Thoracic aorta (tissue), 2 donors: ENCODE results near the gene ZNF74. TPM values are rescaled to one million over a fixed set of nuclear protein-coding genes. Genes with fewer than 3 reads are reported as not detected.

Experiments used
- ATAC-seq: fragments of 150-250 bp; one replicate; pipeline ENCODE4 v1.8.0; 2017; ENCODE audit warnings: low read depth; ENCODE audit not compliant: insufficient number of reproducible peaks, low FRiP score
- DNase-seq: peaks from one replicate; pipeline ENCODE4 v3.0.0-alpha.2; 2020; ENCODE audit warnings: low spot score
- H3K27ac ChIP-seq, 2 donors: fragments of 200-600 bp; sonication (generic); 1 replicate in 1 of 2; 2 replicates in 1 of 2; pipeline ENCODE4 v1.5.1; 2016; ENCODE audit warnings: mild to moderate bottlenecking in 2 of 2, moderate library complexity in 2 of 2
- H3K27me3 ChIP-seq: fragments of 200-600 bp; sonication (generic); replicated peaks from 2 replicates; pipeline ENCODE4 v1.6.0; 2016; ENCODE audit warnings: mild to moderate bottlenecking; ENCODE audit not compliant: insufficient read depth
- H3K36me3 ChIP-seq: fragments of 200-600 bp; sonication (generic); one replicate; pipeline ENCODE4 v1.5.1; 2016
- H3K4me1 ChIP-seq, 2 donors: fragments of 200-600 bp; sonication (generic); 1 replicate in 1 of 2; 2 replicates in 1 of 2; pipeline versions ENCODE4 v1.5.1 to v1.6.0; 2016; ENCODE audit warnings: low read depth in 2 of 2, mild to moderate bottlenecking in 1 of 2; ENCODE audit not compliant: control insufficient read depth in 1 of 2
- H3K4me3 ChIP-seq: fragments of 200-600 bp; sonication (generic); 2 replicates; pipeline ENCODE4 v1.5.1; 2016; ENCODE audit warnings: mild to moderate bottlenecking
- H3K9me3 ChIP-seq: fragments of 200-600 bp; sonication (generic); 2 replicates; pipeline ENCODE4 v1.5.1; 2016
- CTCF ChIP-seq: fragments of 200-600 bp; sonication (generic); IDR thresholded peaks from one replicate; pipeline ENCODE4 v1.5.1; 2019; ENCODE audit warnings: antibody characterized with exemption
- total RNA-seq, 2 donors: library from RNA; depleted of rRNA; stranded (reverse); fragments of >200 nt; gene quantifications; one replicate each; pipeline versions ENCODE4 v1.1.0 to v1.2.3, GENCODE V29; 2016

ZNF74 gene
- total RNA-seq, 2 donors from 2014 or later = 8.5 to 13.8 TPM

DNA sequence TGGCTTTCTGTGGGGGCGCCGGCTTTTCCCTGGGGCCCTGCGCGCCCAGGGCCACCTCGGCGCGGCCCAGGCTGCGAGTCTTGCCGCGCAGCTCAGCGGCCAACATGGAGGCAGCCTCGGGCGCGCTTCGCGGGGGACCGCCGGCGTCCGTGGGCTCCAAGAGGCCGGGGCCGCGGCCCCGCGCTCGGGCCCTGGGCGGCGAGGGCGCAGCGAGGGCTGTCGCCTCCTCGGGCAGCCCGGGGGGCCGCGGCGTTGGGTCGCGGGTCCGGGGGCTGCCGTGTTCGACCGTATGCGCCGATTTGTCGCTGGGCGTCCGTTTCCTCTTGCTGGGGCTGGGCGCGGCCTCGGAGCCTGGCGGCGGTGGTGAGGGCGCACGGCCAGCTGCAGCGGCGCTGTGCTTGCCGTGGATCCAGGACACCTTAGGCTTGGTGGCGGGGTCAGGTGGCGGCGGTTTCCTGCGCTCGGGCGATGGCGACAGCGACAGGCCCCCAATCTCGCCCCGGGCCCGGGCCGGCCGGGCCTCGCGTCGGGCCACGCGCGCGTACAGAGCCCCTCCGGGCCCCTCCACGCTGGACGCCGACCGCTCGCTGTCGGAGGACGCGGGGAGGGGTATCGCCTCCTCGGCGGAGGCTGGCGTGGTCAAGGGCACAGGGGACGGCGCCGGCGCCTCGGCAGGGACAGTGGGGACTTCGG, 31.8 kb downstream of the ZNF74 start:
- no peak for ATAC-seq
- DNase-seq = no peak
- Histone ChIP-seq H3K36me3 (peaks cover 36% of the 10 kb centered on the region), H3K4me1 (peaks cover 10 to 34% of the 10 kb centered on the region in 2 donors), H3K4me3 (no peak overlapping the region), H3K9me3 (no peaks in the 10 kb centered on the region), H3K27me3 (no peaks in the 10 kb centered on the region), H3K27ac (no peak overlapping the region)
- TF ChIP-seq CTCF = no peak

DNA sequence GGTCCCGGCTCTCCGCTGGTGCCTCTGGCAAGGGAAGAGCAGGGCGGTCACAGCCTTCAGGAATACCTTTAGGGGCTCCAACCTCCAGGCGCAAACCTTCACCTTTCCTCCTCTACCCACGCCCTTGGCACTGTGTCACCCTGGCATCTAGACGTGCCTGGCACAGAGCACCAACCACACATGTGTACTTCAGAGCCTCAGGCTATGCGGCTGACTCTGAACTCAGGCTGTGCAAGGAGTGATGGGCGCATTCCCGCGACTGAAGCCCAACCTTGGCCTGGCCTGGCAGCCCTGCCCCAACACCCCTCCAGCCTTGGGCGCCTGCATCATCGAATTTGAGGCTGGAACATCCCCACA, 32.3 kb downstream of the ZNF74 start:
- no peak overlapping the region for H3K4me3 ChIP-seq
- DNase-seq (no peak), ATAC-seq (no peak)
- no peak overlapping the region for H3K27ac ChIP-seq
- peaks cover 36% of the 10 kb centered on the region for H3K36me3 ChIP-seq
- no peaks in the 10 kb centered on the region for H3K9me3 ChIP-seq
- no peak for TF ChIP-seq CTCF
- no peaks in the 10 kb centered on the region for H3K27me3 ChIP-seq
- H3K4me1 ChIP-seq = peaks cover 10 to 39% of the 10 kb centered on the region in 2 donors

GRCh38 chr22:20427104-20427944, 33.4 kb downstream of the ZNF74 start:
- Histone ChIP-seq H3K4me3 (no peak overlapping the region), H3K27me3 (no peaks in the 10 kb centered on the region), H3K4me1 (peaks cover 10 to 44% of the 10 kb centered on the region in 2 donors), H3K9me3 (no peaks in the 10 kb centered on the region), H3K27ac (no peak overlapping the region), H3K36me3 (peaks cover 36% of the 10 kb centered on the region)
- no peak for TF ChIP-seq CTCF
- ATAC-seq = no peak
- no peak for DNase-seq

DNA sequence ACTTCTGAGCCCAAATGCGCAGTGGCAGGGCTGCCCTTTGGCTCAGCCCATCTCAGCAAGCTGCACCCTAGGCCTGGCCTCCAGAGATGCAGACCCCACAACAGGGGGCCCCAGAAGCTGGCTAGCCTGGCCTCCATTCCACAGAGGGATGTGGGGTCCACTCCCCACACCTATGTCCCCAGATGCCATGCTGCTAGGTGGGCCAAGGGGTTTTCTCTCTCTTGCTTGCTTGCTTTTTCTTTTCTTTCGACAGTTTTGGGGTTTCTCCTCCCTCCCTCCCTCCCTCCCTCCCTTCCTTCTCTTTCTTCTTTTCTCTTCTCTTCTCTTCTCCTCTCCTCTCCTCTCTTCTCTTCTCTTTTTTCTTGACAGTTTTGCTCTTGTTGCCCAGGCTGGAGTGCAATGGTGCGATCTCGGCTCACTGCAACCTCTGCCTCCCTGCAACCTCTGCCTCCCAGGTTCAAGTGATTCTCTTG, 34.0 kb downstream of the ZNF74 start:
- Histone ChIP-seq H3K9me3 (no peaks in the 10 kb centered on the region), H3K27me3 (no peaks in the 10 kb centered on the region), H3K27ac (no peak overlapping the region), H3K4me3 (no peak overlapping the region), H3K36me3 (peaks cover 36% of the 10 kb centered on the region), H3K4me1 (peaks cover 6 to 37% of the 10 kb centered on the region in 2 donors)
- DNase-seq = no peak
- ATAC-seq = no peak
- TF ChIP-seq CTCF = no peak

GRCh38 chr22:20428496-20429253, 34.7 kb downstream of the ZNF74 start:
- DNase-seq = no peak
- Histone ChIP-seq H3K9me3 (no peaks in the 10 kb centered on the region), H3K4me3 (peak overlapping the region; percentile 55), H3K36me3 (peaks cover 36% of the 10 kb centered on the region), H3K4me1 (peaks cover 1 to 30% of the 10 kb centered on the region in 2 donors), H3K27ac (no peak overlapping the region), H3K27me3 (no peaks in the 10 kb centered on the region)
- no peak for TF ChIP-seq CTCF
- no peak for ATAC-seq
